Naive thymus-derived CD4-positive, alpha-beta T cell (primary cell): ENCODE measurements around the gene TEKT3. TPM values are rescaled to one million over a fixed set of nuclear protein-coding genes. Genes with fewer than 3 reads are reported as not detected.

ENCODE experiments used
- ATAC-seq: fragments of 150-1000 bp; cut with Tn5 transposase; 2 replicates; pipeline ENCODE4 v1.10.0; 2021; ENCODE audit warnings: mild to moderate bottlenecking, moderate library complexity
- CTCF ChIA-PET: fragments of 350-600 bp; sonication (Branson Sonifier 250); formaldehyde crosslinking; loops from one replicate; lab custom pipeline; 2021; ENCODE audit warnings: antibody characterized with exemption; lab: Charles Lee
- POLR2A ChIA-PET: fragments of 350-600 bp; sonication (Branson Sonifier 250); formaldehyde crosslinking; loops from one replicate; lab custom pipeline; 2021; ENCODE audit warnings: antibody characterized with exemption, inconsistent platforms; lab: Charles Lee
- DNase-seq, 9 donors: peaks; one replicate each; pipeline versions ENCODE4 v3.0.0 to v3.0.0-alpha.2; 2020 to 2022; ENCODE audit warnings: mixed read lengths in 1 of 9
- H3K27ac ChIP-seq: one replicate; pipeline ENCODE4 v1.7.0; 2013; ENCODE audit warnings: mild to moderate bottlenecking, low read depth, low read length, moderate library complexity
- H3K27me3 ChIP-seq, 2 donors: one replicate each; pipeline ENCODE4 v1.7.0; 2013; ENCODE audit warnings: low read length in 2 of 2, mild to moderate bottlenecking in 2 of 2, moderate library complexity in 2 of 2; ENCODE audit not compliant: control insufficient read depth in 2 of 2, insufficient read depth in 2 of 2
- H3K36me3 ChIP-seq, 3 experiments: 1 replicate in 2 of 3; 2 replicates in 1 of 3; pipeline ENCODE4 v1.7.0; 2013; ENCODE audit warnings: low read length in 3 of 3, mild to moderate bottlenecking in 3 of 3, moderate library complexity in 1 of 3; ENCODE audit not compliant: insufficient read depth in 3 of 3, control insufficient read depth in 2 of 3
- H3K4me1 ChIP-seq, 2 donors: one replicate each; pipeline ENCODE4 v1.7.0; 2013; ENCODE audit warnings: low read length in 2 of 2, mild to moderate bottlenecking in 2 of 2, moderate library complexity in 1 of 2; ENCODE audit not compliant: control insufficient read depth in 2 of 2, insufficient read depth in 2 of 2
- H3K4me3 ChIP-seq: 2 replicates; pipeline ENCODE4 v1.7.0; 2013; ENCODE audit warnings: mild to moderate bottlenecking, low read length
- H3K9me3 ChIP-seq, 3 experiments: 1 replicate in 2 of 3; 2 replicates in 1 of 3; pipeline ENCODE4 v1.7.0; 2013; ENCODE audit warnings: low read length in 3 of 3; ENCODE audit not compliant: control insufficient read depth in 2 of 3
- H3K27ac Mint-ChIP-seq, 9 donors: one replicate each; pipeline ENCODE4 v1.8.0; 2020 to 2022; ENCODE audit warnings: mixed read lengths in 9 of 9, mild to moderate bottlenecking in 8 of 9, moderate library complexity in 5 of 9, inconsistent platforms in 2 of 9
- H3K27me3 Mint-ChIP-seq, 5 donors: one replicate each; pipeline ENCODE4 v1.8.0; 2021 to 2022; ENCODE audit warnings: mixed read lengths in 5 of 5, mild to moderate bottlenecking in 1 of 5
- H3K36me3 Mint-ChIP-seq, 5 donors: one replicate each; pipeline ENCODE4 v1.8.0; 2020 to 2022; ENCODE audit warnings: mixed read lengths in 5 of 5, mild to moderate bottlenecking in 3 of 5, inconsistent platforms in 1 of 5
- H3K4me1 Mint-ChIP-seq, 7 donors: one replicate each; pipeline ENCODE4 v1.8.0; 2020 to 2022; ENCODE audit warnings: mixed read lengths in 7 of 7, mild to moderate bottlenecking in 3 of 7, inconsistent platforms in 1 of 7
- H3K4me3 Mint-ChIP-seq, 10 donors: one replicate each; pipeline ENCODE4 v1.8.0; 2020 to 2022; ENCODE audit warnings: mild to moderate bottlenecking in 10 of 10, mixed read lengths in 10 of 10, moderate library complexity in 6 of 10, inconsistent platforms in 2 of 10
- H3K9me3 Mint-ChIP-seq, 11 donors: one replicate each; pipeline ENCODE4 v1.8.0; 2020 to 2022; ENCODE audit warnings: mixed read lengths in 11 of 11, mild to moderate bottlenecking in 4 of 11, inconsistent platforms in 1 of 11, moderate library complexity in 1 of 11
- intact Hi-C, 2 donors: fragments of 100-400 bp; cut with micrococcal nuclease; formaldehyde crosslinking; loops; one replicate each; pipeline ENCODE4 v1.15.1; 2023
- polyA plus RNA-seq, 2 donors: library from polyadenylated mRNA; unstranded; fragments of 300-500 nt; fragmentation: Illumina TruSeq; gene quantifications; one replicate each; pipeline ENCODE4 v1.2.3, GENCODE V29; 2021
- total RNA-seq, 6 experiments: library from RNA in 5 of 6; stranded (reverse) in 5 of 6; gene quantifications; 1 replicate in 5 of 6; 2 replicates in 1 of 6; pipeline ENCODE4 v1.2.3 and lab custom pipeline; 2021 to 2026

Gene TEKT3
- total RNA-seq (under 1 TPM in 3 of 5 experiments, not detected in 2; 0.37 to 0.57 (median 0.49) TPM), polyA plus RNA-seq (not detected), total RNA-seq (lab: John Stamatoyannopoulos, UW) (not detected)

DNA sequence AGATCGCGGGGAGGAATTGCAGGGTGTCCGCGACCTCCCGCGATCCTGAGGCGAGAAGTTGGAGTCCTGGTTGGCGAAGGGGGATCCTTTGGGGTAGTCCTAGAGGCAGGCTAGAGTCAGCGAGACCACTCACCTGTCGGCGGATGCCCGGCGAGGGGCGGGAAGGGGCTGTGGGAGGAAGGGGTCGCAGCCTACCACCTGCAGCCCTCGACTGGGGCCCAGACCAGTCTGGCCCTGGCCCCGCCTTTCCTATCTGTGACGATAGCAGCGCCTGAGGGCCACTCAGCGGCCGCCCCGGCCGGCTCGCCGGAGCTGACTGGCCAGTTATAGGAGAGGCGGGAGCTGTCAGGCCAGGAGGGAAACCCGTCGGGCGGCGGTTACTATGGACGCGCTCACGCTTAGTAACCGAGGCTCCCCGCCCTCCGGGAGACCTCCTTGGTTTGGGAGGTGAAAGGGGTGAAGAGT is at the start of gene TEKT3:
Gene TEKT3 (minus strand): TSS at position 213 of the 465 bp plus-strand sequence. CDS start 10,012 bp downstream, outside the sequence.
- no peak within 1 kb of the TSS for H3K27ac Mint-ChIP-seq
- Histone ChIP-seq H3K36me3 (no peaks in the 10 kb centered on the region), H3K4me3 (no peak within 1 kb of the TSS), H3K9me3 (no peaks in the 10 kb centered on the region), H3K27me3 (peaks cover 0 to 16% of the 10 kb centered on the region in 2 donors), H3K4me1 (no peaks in the 10 kb centered on the region), H3K27ac (no peak within 1 kb of the TSS)
- ChIA-PET POLR2A (no interaction called here), CTCF (no interaction called here)
- H3K4me3 Mint-ChIP-seq: peak within 1 kb of the TSS; percentile 23 to 83 (median 58)
- peaks cover 5 to 13% (median 12%) of the 10 kb centered on the region in 7 donors for H3K4me1 Mint-ChIP-seq
- peaks cover 66 to 82% (median 71%) of the 10 kb centered on the region in 5 donors for H3K27me3 Mint-ChIP-seq
- ATAC-seq (peak; percentile 49), DNase-seq (no peak)
- peaks cover 0 to 10% (median 5%) of the 10 kb centered on the region in 5 donors for H3K36me3 Mint-ChIP-seq
- intact Hi-C loops: no loop called here
- H3K9me3 Mint-ChIP-seq: peaks cover 0 to 15% (median 6%) of the 10 kb centered on the region in 11 donors

DNA sequence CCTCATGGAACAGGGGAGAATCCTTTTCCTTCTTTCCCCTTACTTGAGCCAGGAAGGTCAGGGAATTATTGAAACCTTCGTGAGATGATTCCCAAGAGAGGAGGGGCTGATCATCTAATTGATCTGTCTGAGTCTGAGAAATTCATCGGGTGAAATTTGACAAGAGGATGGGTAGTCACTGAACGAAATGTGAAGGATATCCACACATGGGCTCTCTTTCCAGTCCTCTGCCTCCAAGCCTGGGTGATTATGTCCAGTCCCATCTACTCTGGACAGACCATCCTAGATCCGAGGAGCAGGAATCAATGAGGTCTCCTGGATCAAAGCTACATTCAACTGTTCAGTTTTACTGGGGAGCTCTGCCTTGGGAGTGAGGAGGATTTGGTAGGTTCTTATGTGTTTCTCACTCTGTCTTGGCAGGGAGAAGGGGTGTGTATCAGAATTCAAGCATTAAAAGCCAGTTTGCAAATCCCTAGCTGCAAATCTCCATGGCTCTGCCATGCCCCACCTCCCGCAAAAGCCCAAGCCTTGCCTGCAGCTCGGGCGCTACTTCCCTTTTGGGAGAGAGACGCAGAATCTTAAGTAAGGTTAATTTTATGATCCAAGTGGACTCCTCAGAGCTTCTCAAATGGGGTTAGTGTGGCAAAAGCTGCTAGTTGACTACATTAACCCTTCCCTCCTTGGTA is 47.1 kb upstream of the TEKT3 start:
- H3K4me3 Mint-ChIP-seq: no peak overlapping the region
- H3K9me3 Mint-ChIP-seq: peaks cover 0 to 5% (median 0%) of the 10 kb centered on the region in 11 donors
- H3K27me3 ChIP-seq: no peaks in the 10 kb centered on the region
- DNase-seq (no peak), ATAC-seq (no peak)
- H3K9me3 ChIP-seq: no peaks in the 10 kb centered on the region
- POLR2A ChIA-PET: no interaction called here
- H3K4me1 Mint-ChIP-seq: no peaks in the 10 kb centered on the region
- H3K36me3 ChIP-seq: no peaks in the 10 kb centered on the region
- peaks cover 0 to 52% (median 44%) of the 10 kb centered on the region in 5 donors for H3K27me3 Mint-ChIP-seq
- no peaks in the 10 kb centered on the region for H3K4me1 ChIP-seq
- no peak overlapping the region for H3K27ac Mint-ChIP-seq
- intact Hi-C loops: no loop called here
- no peak overlapping the region for H3K27ac ChIP-seq
- H3K4me3 ChIP-seq: no peak overlapping the region
- H3K36me3 Mint-ChIP-seq: no peaks in the 10 kb centered on the region
- CTCF ChIA-PET: no interaction called here

DNA sequence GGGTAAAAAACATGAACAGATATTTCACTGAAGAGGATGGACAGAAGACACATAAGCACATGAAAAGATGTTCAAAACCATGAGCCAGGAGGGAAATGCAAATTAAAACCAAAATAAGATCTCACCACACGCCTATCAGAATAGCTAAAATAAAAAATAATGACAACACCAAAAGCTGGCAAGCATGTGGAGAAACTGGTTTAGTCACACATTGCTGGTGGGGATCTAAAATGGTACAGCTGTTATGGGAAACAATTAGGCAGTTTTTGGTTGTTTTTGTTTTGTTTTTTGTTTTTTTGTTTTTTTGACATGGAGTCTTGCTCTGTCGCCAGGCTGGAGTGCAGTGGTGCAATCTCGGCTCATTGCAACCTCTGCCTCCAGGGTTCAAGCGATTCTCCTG is 44.7 kb upstream of the TEKT3 start:
- Histone ChIP-seq H3K4me3 (no peak overlapping the region), H3K4me1 (no peaks in the 10 kb centered on the region), H3K27me3 (no peaks in the 10 kb centered on the region), H3K27ac (no peak overlapping the region), H3K36me3 (no peaks in the 10 kb centered on the region), H3K9me3 (no peaks in the 10 kb centered on the region)
- ChIA-PET POLR2A (no interaction called here), CTCF (no interaction called here)
- ATAC-seq: no peak
- DNase-seq: no peak
- Mint-ChIP-seq H3K4me3 (no peak overlapping the region), H3K4me1 (no peaks in the 10 kb centered on the region), H3K9me3 (peaks cover 0 to 5% (median 0%) of the 10 kb centered on the region in 11 donors), H3K27ac (no peak overlapping the region), H3K27me3 (peaks cover 7 to 66% (median 46%) of the 10 kb centered on the region in 5 donors), H3K36me3 (no peaks in the 10 kb centered on the region)
- intact Hi-C loops: no loop called here

DNA sequence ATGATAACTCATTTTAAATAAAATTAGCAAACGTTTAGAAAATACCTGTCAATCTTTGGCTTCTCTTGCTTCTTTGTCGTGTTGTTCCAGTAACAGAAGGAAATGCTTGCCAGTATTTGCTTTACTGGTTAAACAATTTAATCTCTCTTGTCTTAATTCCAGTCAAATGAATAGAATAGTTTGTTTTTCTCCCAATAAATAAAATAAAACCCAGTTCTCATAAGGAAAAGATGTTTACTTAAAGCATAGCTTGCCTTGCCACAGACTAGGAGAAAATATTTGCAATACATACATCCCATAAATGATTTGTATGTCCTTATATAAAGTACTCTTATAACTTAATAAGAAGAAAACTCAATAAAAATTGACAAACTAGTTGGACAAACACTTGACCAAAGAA is 43.9 kb upstream of the TEKT3 start:
- H3K9me3 Mint-ChIP-seq: peaks cover 0 to 5% (median 0%) of the 10 kb centered on the region in 11 donors
- ATAC-seq (no peak), DNase-seq (no peak)
- Histone ChIP-seq H3K36me3 (no peaks in the 10 kb centered on the region), H3K27me3 (no peaks in the 10 kb centered on the region), H3K9me3 (no peaks in the 10 kb centered on the region), H3K4me3 (no peak overlapping the region), H3K27ac (no peak overlapping the region), H3K4me1 (no peaks in the 10 kb centered on the region)
- H3K36me3 Mint-ChIP-seq: no peaks in the 10 kb centered on the region
- ChIA-PET CTCF (no interaction called here), POLR2A (no interaction called here)
- no peaks in the 10 kb centered on the region for H3K4me1 Mint-ChIP-seq
- peaks cover 7 to 64% (median 42%) of the 10 kb centered on the region in 5 donors for H3K27me3 Mint-ChIP-seq
- intact Hi-C loops: no loop called here
- H3K27ac Mint-ChIP-seq: no peak overlapping the region
- no peak overlapping the region for H3K4me3 Mint-ChIP-seq

DNA sequence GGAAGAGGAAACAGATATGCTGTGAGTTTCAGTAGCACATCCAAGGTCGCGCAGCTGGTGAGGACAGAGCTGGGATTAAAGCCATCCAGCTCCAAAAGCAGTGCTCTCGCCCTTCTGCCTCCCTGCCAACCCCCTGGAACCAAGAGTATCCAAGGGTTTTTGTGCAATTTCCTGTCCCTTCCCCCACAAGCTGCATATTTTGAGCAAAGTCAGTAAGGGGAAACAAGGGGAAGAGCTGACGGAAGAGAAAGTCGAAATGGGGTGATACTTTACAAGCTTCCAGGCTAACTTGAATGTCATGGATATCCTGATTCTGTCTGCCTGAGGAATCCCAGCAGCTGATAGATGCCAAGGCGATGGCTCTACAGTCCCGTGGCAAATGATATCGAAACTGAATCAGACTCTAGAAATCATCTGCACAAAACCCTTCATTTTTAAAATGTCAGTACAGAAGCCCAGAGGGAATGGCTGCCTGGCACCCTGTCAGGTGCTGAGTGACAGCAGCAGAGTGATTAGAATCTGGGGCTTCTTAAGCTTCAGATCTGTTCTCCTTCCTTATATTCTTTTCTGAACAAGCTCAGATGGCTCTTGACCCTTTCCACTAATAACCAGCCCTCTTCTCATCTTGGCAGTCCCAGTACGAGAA is 42.9 kb upstream of the TEKT3 start:
- ChIA-PET POLR2A (no interaction called here), CTCF (interaction anchor here (0.6 kb wide), 1 partner anchor 13 kb away, joined by 3 read pairs; no protein-coding TSS in a partner anchor)
- Histone ChIP-seq H3K27ac (no peak overlapping the region), H3K27me3 (no peaks in the 10 kb centered on the region), H3K36me3 (no peaks in the 10 kb centered on the region), H3K4me3 (no peak overlapping the region), H3K4me1 (no peaks in the 10 kb centered on the region), H3K9me3 (no peaks in the 10 kb centered on the region)
- H3K27me3 Mint-ChIP-seq: peaks cover 7 to 59% (median 31%) of the 10 kb centered on the region in 5 donors
- no peak overlapping the region for H3K27ac Mint-ChIP-seq
- no peaks in the 10 kb centered on the region for H3K4me1 Mint-ChIP-seq
- no peak overlapping the region for H3K4me3 Mint-ChIP-seq
- ATAC-seq: no peak
- no peak for DNase-seq
- intact Hi-C loops: no loop called here
- H3K9me3 Mint-ChIP-seq: peaks cover 0 to 5% (median 0%) of the 10 kb centered on the region in 11 donors
- no peaks in the 10 kb centered on the region for H3K36me3 Mint-ChIP-seq

DNA sequence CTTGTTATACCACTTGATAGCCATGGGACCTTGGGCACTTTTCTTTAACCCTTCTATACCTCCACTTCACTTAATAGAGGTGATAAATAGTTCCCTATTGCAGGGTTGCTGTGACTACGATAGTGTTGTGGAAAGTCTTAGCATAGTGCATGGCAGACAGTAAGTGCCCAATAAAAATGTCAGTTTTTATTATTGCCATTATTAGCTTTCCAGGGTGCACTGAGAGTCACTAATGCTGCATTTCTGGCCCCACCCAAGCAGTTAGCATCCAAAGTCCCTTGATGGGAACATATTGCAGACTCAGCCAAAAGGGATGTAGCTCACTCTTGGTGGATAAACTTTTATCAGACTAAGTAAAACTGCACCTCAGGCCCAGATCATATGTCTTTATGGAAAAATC is 41.5 kb upstream of the TEKT3 start:
- H3K4me3 ChIP-seq: no peak overlapping the region
- no peaks in the 10 kb centered on the region for H3K9me3 ChIP-seq
- no peak for DNase-seq
- Mint-ChIP-seq H3K4me1 (no peaks in the 10 kb centered on the region), H3K27ac (no peak overlapping the region), H3K9me3 (peaks cover 0 to 5% (median 0%) of the 10 kb centered on the region in 11 donors), H3K27me3 (peaks cover 7 to 63% (median 34%) of the 10 kb centered on the region in 5 donors), H3K36me3 (no peaks in the 10 kb centered on the region), H3K4me3 (no peak overlapping the region)
- H3K27me3 ChIP-seq: no peaks in the 10 kb centered on the region
- H3K4me1 ChIP-seq: no peaks in the 10 kb centered on the region
- no peaks in the 10 kb centered on the region for H3K36me3 ChIP-seq
- ATAC-seq: no peak
- no peak overlapping the region for H3K27ac ChIP-seq
- intact Hi-C loops: no loop called here
- POLR2A ChIA-PET: no interaction called here
- CTCF ChIA-PET: no interaction called here
